ENCODE results near the gene UGT2B7. TPM values are rescaled to one million over a fixed set of nuclear protein-coding genes. Genes with fewer than 3 reads are reported as not detected.

UGT2B7 gene
- total and polyA plus RNA-seq, 2 experiments from 2014 or later: not detected

- Histone ChIP-seq H3K4me1 (ENCODE audit: low read depth) (no peaks in the 10 kb centered on the region), H3K27ac (no peak overlapping the region), H3K27me3 (no peaks in the 10 kb centered on the region), H3K4me3 (no peak overlapping the region), H3K36me3 (no peaks in the 10 kb centered on the region), H3K9me3 (ENCODE audit: low read depth) (no peaks in the 10 kb centered on the region)
- DNase-seq (ENCODE audit: low read depth in 1 of 2, low spot score in 1 of 2): no peak
- no peak for TF ChIP-seq CTCF (IDR thresholded peaks at IDR 0.05; ENCODE audit: low read depth, low read length)
These were observed 40.1 kb upstream of the UGT2B7 start for GRCh38 chr4:69056150-69056549.

GRCh38 chr4:69056921-69057550 is 39.2 kb upstream of the UGT2B7 start:
- H3K27me3 ChIP-seq: no peaks in the 10 kb centered on the region
- no peak for TF ChIP-seq CTCF (IDR thresholded peaks at IDR 0.05; ENCODE audit: low read depth, low read length)
- H3K4me3 ChIP-seq: no peak overlapping the region
- H3K4me1 ChIP-seq (ENCODE audit: low read depth): no peaks in the 10 kb centered on the region
- no peaks in the 10 kb centered on the region for H3K9me3 ChIP-seq (ENCODE audit: low read depth)
- peak in 1 of 2 donors; percentile 5 for DNase-seq (ENCODE audit: low read depth in 1 of 2, low spot score in 1 of 2)
- no peaks in the 10 kb centered on the region for H3K36me3 ChIP-seq
- no peak overlapping the region for H3K27ac ChIP-seq

GRCh38 chr4:69057620-69058409 is 38.5 kb upstream of the UGT2B7 start:
- Histone ChIP-seq H3K27me3 (no peaks in the 10 kb centered on the region), H3K36me3 (no peaks in the 10 kb centered on the region), H3K4me1 (ENCODE audit: low read depth) (no peaks in the 10 kb centered on the region), H3K9me3 (ENCODE audit: low read depth) (no peaks in the 10 kb centered on the region), H3K4me3 (no peak overlapping the region), H3K27ac (no peak overlapping the region)
- TF ChIP-seq CTCF (IDR thresholded peaks at IDR 0.05; ENCODE audit: low read depth, low read length): no peak
- peak; percentile 5 to 48 for DNase-seq (ENCODE audit: low read depth in 1 of 2, low spot score in 1 of 2)

GRCh38 chr4:69058410-69059059 is 37.7 kb upstream of the UGT2B7 start:
- Histone ChIP-seq H3K36me3 (no peaks in the 10 kb centered on the region), H3K27ac (no peak overlapping the region), H3K9me3 (ENCODE audit: low read depth) (no peaks in the 10 kb centered on the region), H3K4me3 (no peak overlapping the region), H3K4me1 (ENCODE audit: low read depth) (no peaks in the 10 kb centered on the region), H3K27me3 (no peaks in the 10 kb centered on the region)
- DNase-seq (ENCODE audit: low read depth in 1 of 2, low spot score in 1 of 2): no peak
- no peak for TF ChIP-seq CTCF (IDR thresholded peaks at IDR 0.05; ENCODE audit: low read depth, low read length)

- Histone ChIP-seq H3K27me3 (no peaks in the 10 kb centered on the region), H3K27ac (no peak overlapping the region), H3K4me3 (no peak overlapping the region), H3K9me3 (ENCODE audit: low read depth) (no peaks in the 10 kb centered on the region), H3K36me3 (no peaks in the 10 kb centered on the region), H3K4me1 (ENCODE audit: low read depth) (no peaks in the 10 kb centered on the region)
- DNase-seq (ENCODE audit: low read depth in 1 of 2, low spot score in 1 of 2): no peak
- TF ChIP-seq CTCF (IDR thresholded peaks at IDR 0.05; ENCODE audit: low read depth, low read length): no peak
These were observed 35.5 kb upstream of the UGT2B7 start for GRCh38 chr4:69060651-69061308.
